ENCODE data around the gene CCDC146.
"Not testable (repeated sequence)": the region's sequence is repeated elsewhere in the genome, so short reads cannot be mapped to it uniquely, and the experiment has no call there.

DNA sequence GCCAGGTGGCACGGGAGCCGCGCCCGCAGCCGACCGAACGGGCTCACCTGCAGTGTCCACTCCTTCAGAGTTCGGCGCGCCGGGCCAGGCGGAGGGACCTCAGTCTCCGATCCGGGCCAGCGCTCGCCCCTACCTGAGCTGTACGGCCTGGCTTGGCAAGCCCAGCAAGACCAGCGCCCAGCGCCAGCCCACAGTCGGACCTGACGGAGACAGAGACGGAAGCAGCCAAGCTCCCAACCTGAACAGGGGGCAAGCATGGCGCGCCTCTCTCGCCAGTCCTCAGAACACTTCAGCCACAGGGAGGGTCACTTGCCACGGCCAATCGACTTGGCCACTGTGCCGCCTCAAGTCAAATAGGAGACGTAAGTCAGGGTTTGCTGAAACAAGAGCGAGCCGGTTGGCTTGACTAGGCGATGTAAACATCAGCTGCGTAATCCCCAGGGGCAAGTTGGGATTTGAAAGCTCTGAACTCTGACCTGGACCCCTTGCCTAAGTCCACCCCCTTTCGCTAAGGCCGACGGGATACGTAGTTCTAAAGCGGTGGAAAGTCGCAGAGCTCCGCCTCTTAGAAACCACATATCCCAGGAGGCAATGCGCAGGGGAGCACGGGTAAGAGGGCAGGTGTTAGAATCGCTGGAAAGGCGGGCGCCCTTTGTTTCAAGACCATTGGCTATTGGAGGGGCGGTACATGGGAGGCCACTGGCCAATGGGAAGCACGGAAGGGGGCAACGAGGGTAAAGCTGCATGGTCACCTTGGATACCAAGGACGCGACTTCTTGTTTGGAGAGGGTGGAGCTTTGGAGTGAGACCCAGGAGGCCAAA, at the start of gene CCDC146:
- TF ChIP-seq, protein P1, sequence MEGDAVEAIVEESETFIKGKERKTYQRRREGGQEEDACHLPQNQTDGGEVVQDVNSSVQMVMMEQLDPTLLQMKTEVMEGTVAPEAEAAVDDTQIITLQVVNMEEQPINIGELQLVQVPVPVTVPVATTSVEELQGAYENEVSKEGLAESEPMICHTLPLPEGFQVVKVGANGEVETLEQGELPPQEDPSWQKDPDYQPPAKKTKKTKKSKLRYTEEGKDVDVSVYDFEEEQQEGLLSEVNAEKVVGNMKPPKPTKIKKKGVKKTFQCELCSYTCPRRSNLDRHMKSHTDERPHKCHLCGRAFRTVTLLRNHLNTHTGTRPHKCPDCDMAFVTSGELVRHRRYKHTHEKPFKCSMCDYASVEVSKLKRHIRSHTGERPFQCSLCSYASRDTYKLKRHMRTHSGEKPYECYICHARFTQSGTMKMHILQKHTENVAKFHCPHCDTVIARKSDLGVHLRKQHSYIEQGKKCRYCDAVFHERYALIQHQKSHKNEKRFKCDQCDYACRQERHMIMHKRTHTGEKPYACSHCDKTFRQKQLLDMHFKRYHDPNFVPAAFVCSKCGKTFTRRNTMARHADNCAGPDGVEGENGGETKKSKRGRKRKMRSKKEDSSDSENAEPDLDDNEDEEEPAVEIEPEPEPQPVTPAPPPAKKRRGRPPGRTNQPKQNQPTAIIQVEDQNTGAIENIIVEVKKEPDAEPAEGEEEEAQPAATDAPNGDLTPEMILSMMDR (IDR thresholded peaks at IDR 0.05) = not testable (repeated sequence)
- TF ChIP-seq POLR2A (IDR thresholded peaks at IDR 0.05) = not testable (repeated sequence)
